KOPT-K1 (cell line): ENCODE measurements around the gene TNFRSF12A.

Experiments used
- H3K27ac ChIP-seq: fragments of 200-600 bp; sonication (generic); 2 replicates; pipeline ENCODE4 v1.5.1; 2016; ENCODE audit warnings: antibody characterized with exemption, mild to moderate bottlenecking, low read depth, low read length; ENCODE audit not compliant: poor library complexity, severe bottlenecking
- H3K36me3 ChIP-seq: fragments of 200-600 bp; sonication (generic); 2 replicates; pipeline ENCODE4 v1.5.1; 2017; ENCODE audit warnings: antibody characterized with exemption, mild to moderate bottlenecking, low read length, moderate library complexity; ENCODE audit not compliant: insufficient read depth
- H3K9me3 ChIP-seq: fragments of 200-600 bp; sonication (generic); 2 replicates; pipeline ENCODE4 v1.5.1; 2017; ENCODE audit warnings: antibody characterized with exemption, low read length, mild to moderate bottlenecking; ENCODE audit not compliant: insufficient read depth, poor library complexity, severe bottlenecking

The TNFRSF12A gene

DNA sequence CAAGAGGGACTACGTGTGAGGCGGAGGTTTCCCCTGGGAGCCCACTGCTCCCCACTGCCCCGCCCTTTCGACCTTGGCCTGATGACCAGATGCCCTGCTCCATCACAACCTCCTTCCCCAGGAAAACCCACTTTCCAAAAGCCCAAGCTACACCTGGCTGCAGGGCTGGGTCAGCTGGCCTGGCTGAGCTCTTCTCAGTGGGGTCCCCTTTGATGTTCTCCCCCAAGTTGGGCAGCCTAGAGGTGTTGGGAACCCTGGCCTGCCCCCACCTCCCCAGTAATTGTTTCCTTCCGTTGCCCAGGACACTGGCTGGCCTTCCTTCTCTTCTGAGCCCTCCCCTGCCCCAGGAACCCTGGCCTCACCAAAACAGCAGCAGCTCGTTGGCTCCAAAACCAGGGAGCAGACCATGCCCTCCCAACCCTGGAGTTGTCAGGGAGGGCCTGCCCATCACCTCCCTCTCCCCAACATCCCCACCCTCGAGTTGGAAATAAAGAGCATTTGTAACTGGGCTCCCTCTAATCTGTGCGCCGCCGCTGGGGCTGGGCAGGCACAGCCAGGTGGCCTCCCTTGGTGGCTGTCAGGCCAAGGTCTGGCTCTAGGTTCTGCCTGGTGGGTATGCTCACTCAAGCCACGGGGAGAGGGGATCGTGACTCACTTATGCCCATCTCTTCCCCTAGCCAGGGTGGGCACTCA lies 6.0 kb upstream of the TNFRSF12A start:
- H3K36me3 ChIP-seq, result no peaks in the 10 kb centered on the region
- H3K27ac ChIP-seq, result no peak overlapping the region
- H3K9me3 ChIP-seq, result no peaks in the 10 kb centered on the region

DNA sequence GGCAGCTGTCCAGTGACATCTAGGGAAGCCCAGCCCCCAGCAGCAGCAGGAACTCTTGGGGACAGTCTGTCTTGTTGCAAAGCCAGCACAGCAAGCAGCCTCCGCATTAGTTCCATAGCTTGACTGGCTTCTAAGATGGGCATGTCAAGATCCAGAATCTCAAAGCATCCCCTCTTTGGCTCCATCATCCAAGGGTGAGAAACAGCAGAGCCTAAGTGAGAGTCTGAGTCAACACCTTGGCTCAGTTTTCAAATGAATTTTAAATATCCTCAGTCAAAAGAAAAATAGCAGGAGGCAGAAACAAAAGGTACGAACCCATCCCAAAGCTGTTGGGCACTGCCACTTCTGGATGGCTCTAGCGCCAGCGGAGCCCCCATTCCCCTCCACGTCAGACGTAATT lies 5.2 kb upstream of the TNFRSF12A start:
- H3K36me3 ChIP-seq, result no peaks in the 10 kb centered on the region
- H3K27ac ChIP-seq, result no peak overlapping the region
- H3K9me3 ChIP-seq, result no peaks in the 10 kb centered on the region

GRCh38 chr16:3015865-3016521 lies 4.2 kb upstream of the TNFRSF12A start:
- Histone ChIP-seq H3K27ac (no peak overlapping the region), H3K9me3 (no peaks in the 10 kb centered on the region), H3K36me3 (no peaks in the 10 kb centered on the region)

DNA sequence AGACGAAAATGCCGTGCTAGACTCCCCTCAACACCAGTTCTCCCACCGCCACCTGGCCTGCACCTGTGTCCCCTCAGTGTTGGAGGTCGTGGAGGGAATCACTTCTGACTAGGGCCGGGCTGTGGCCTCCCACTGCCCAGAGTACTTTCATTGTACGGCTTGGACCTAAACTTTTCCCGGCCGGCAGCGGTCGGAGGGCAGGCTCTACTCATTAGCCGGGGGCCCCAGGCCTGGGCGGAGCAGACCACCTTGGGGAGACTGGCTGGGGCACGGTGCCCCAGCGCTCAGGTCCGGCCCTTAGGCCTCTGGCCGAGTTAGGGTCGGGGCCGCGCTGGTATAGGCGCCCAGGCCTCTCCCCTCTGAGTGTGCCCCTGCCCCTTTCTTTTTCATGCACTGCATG lies 2.8 kb upstream of the TNFRSF12A start:
- Histone ChIP-seq H3K27ac (no peak overlapping the region), H3K36me3 (no peaks in the 10 kb centered on the region), H3K9me3 (no peaks in the 10 kb centered on the region)

- Histone ChIP-seq H3K36me3 (no peaks in the 10 kb centered on the region), H3K27ac (no peak within 1 kb of the TSS), H3K9me3 (no peaks in the 10 kb centered on the region)
Observed at GRCh38 chr16:3017794-3018506, 2.2 kb upstream of the TNFRSF12A start, which contains the start of gene CLDN6. CLDN6 (minus strand) TSS chr16:3018183; CDS start chr16:3016021, 2,162 bp downstream.

DNA sequence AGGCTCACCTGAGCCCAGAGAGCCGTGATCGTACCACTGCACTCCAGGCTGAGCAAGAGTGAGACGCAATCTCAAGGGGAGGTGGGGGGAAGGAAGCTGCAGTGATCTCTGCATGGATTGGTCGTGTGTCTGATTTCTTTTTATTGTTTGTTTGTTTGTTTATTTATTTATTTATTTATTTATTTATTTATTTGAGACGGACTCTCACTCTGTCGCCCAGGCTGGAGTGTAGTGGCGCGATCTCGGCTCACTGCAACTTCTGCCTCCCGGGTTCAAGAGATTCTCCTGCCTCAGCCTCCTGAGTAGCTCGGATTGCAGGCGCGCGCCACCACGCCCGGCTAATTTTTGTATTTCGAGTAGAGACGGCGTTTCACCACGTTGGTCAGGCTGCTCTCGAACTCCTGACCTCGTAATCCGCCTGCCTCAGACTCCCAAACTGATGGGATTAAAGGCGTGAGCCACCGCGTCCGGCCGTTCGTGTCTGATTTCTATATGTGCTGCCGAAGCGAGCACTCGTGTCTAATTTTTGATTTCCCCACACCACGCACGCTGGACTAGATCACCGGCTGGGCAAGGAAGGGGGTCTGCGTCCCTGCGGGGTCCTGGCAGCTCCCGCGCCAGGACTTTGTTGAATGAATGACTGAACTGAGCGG lies 448 bp upstream of the TNFRSF12A start:
- Histone ChIP-seq H3K27ac (no peak overlapping the region), H3K36me3 (no peaks in the 10 kb centered on the region), H3K9me3 (no peaks in the 10 kb centered on the region)

DNA sequence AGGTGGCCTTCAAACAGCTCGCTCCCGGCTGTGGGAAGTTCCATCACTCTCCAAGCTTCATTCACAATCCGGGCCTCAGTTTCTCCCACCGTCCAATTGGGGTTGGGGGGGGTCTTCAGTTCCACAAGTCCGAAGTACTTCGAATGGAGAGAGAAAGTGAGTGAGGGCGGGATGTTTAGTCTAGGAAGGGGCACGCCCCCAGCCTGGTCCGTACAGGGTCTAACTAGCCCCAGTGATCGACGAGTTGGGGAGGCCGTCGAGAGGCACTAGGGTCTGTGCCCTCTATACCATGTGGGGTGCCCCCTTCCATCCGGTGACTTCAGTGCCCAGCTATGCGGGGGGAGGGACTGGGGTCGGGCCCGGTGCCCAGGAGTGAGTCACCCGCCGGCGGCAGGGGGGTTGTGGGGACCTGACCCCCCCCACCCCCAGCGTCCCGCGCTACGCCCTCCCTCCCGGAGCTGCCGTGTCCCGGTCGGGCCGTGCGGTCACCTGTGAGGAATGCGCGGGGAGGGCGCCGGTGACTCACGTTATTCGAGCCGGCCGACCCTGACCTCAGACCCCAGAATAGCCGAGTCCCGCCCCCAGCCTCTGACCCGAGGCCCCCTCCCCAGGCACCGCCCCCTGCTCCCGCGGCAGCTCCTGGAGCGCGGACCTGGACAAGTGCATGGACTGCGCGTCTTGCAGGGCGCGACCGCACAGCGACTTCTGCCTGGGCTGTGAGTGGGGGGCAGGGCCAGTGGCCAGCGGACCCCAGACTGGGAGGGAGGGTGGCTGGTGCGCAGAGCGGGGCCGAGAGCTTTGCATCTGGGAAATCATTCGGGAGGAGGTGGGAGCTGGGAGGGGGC lies 658 bp downstream of the TNFRSF12A start:
- Histone ChIP-seq H3K36me3 (peaks cover 7% of the 10 kb centered on the region), H3K27ac (no peak overlapping the region), H3K9me3 (no peaks in the 10 kb centered on the region)

- Histone ChIP-seq H3K9me3 (no peaks in the 10 kb centered on the region), H3K36me3 (peaks cover 15% of the 10 kb centered on the region), H3K27ac (no peak overlapping the region)
Observed at GRCh38 chr16:3021449-3022207, 1.5 kb downstream of the TNFRSF12A start.

DNA sequence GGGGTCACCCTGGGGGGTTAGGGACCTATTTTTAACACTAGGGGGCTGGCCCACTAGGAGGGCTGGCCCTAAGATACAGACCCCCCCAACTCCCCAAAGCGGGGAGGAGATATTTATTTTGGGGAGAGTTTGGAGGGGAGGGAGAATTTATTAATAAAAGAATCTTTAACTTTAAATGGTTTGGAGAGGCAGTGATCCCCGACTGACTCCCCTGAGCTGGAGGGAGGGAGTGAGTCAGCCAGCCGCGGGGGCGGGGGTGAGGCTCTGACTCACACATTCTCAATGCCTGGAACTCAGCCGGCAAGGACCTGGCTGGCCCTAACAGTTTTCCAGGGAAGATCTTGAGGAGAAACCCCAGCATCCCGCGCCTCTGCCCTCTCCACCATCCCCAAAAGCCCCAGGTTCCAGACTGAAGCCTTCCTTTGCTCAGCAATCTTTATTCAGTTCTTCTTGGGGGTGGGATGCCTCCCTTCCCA lies 2.1 kb downstream of the TNFRSF12A start:
- Histone ChIP-seq H3K27ac (no peak overlapping the region), H3K36me3 (peaks cover 21% of the 10 kb centered on the region), H3K9me3 (no peaks in the 10 kb centered on the region)

- H3K27ac ChIP-seq, result no peak overlapping the region
- peaks cover 24% of the 10 kb centered on the region for H3K36me3 ChIP-seq
Observed at GRCh38 chr16:3022684-3023414, 2.7 kb downstream of the TNFRSF12A start.

GRCh38 chr16:3023415-3023668 lies 3.2 kb downstream of the TNFRSF12A start:
- Histone ChIP-seq H3K27ac (peak overlapping the region; percentile 90), H3K9me3 (no peaks in the 10 kb centered on the region), H3K36me3 (peaks cover 24% of the 10 kb centered on the region)

More at GRCh38 chr16:3022684-3023414, 2.7 kb downstream of the TNFRSF12A start:
- no peaks in the 10 kb centered on the region for H3K9me3 ChIP-seq

- Histone ChIP-seq H3K36me3 (peaks cover 24% of the 10 kb centered on the region), H3K9me3 (no peaks in the 10 kb centered on the region), H3K27ac (peak within 1 kb of the TSS; percentile 90)
Observed at GRCh38 chr16:3023669-3024478, 3.7 kb downstream of the TNFRSF12A start, which contains the start of the genes HCFC1R1 and THOC6. HCFC1R1 (minus strand) TSS chr16:3023942; CDS start chr16:3023941, 1 bp downstream. THOC6 (plus strand) TSS chr16:3024035; CDS start chr16:3024327, 292 bp downstream.
